CD4-positive, alpha-beta T cell (primary cell): ENCODE results near the gene NDOR1. TPM values are rescaled to one million over a fixed set of nuclear protein-coding genes. Genes with fewer than 3 reads are reported as not detected.
A peak's percentile ranks its signal among the peaks of the same experiment; 100 is the strongest.

Experiments
- ATAC-seq: fragments of 200-7000 bp; cut with Tn5 transposase; one replicate; pipeline ENCODE4 v1.10.0; 2022; ENCODE audit warnings: mild to moderate bottlenecking; ENCODE audit not compliant: poor library complexity
- CTCF ChIA-PET: fragments of 350-600 bp; sonication (Branson Sonifier 250); formaldehyde crosslinking; loops from one replicate; lab custom pipeline; 2021; ENCODE audit warnings: antibody characterized with exemption, inconsistent platforms; lab: Charles Lee
- POLR2A ChIA-PET: fragments of 350-600 bp; sonication (Branson Sonifier 250); formaldehyde crosslinking; loops from one replicate; lab custom pipeline; 2021; ENCODE audit warnings: antibody characterized with exemption, inconsistent platforms; lab: Charles Lee
- DNase-seq, 14 experiments: peaks; one replicate each; pipeline ENCODE4 v3.0.0-alpha.2; 2013 to 2020; ENCODE audit warnings: mixed read lengths in 2 of 14
- H3K27ac ChIP-seq, 2 donors: one replicate each; pipeline versions ENCODE4 v1.5.1 to v1.7.0; 2013; ENCODE audit warnings: low read length in 2 of 2, low read depth in 1 of 2, mild to moderate bottlenecking in 1 of 2
- H3K27me3 ChIP-seq, 2 experiments: 1 replicate in 1 of 2; 2 replicates in 1 of 2; pipeline versions ENCODE4 v1.6.1 to v1.7.0; 2013; ENCODE audit warnings: low read length in 2 of 2, control low read depth in 1 of 2, mild to moderate bottlenecking in 1 of 2, moderate library complexity in 1 of 2; ENCODE audit not compliant: insufficient read depth in 2 of 2, control insufficient read depth in 1 of 2
- H3K36me3 ChIP-seq: one replicate; pipeline ENCODE4 v1.6.1; 2013; ENCODE audit warnings: low read length, control low read depth; ENCODE audit not compliant: insufficient read depth
- H3K4me1 ChIP-seq: one replicate; pipeline ENCODE4 v1.6.1; 2013; ENCODE audit warnings: low read length, control low read depth; ENCODE audit not compliant: insufficient read depth
- H3K4me3 ChIP-seq: one replicate; pipeline ENCODE4 v1.5.1; 2013; ENCODE audit warnings: mild to moderate bottlenecking, low read length, moderate library complexity
- H3K9me3 ChIP-seq, 2 experiments: 1 replicate in 1 of 2; 2 replicates in 1 of 2; pipeline versions ENCODE4 v1.6.1 to v1.7.0; 2013; ENCODE audit warnings: low read length in 2 of 2, mild to moderate bottlenecking in 2 of 2, control low read depth in 1 of 2, moderate library complexity in 1 of 2; ENCODE audit not compliant: control insufficient read depth in 1 of 2, insufficient read depth in 1 of 2
- H3K27ac Mint-ChIP-seq: one replicate; pipeline ENCODE4 v1.8.0; 2020; ENCODE audit warnings: mixed read lengths
- H3K27me3 Mint-ChIP-seq: one replicate; pipeline ENCODE4 v1.8.0; 2021; ENCODE audit warnings: mixed read lengths
- H3K36me3 Mint-ChIP-seq: one replicate; pipeline ENCODE4 v1.8.0; 2021; ENCODE audit warnings: low read depth, mixed read lengths
- H3K4me1 Mint-ChIP-seq: one replicate; pipeline ENCODE4 v1.8.0; 2021; ENCODE audit warnings: low read depth, mixed read lengths
- H3K4me3 Mint-ChIP-seq: one replicate; pipeline ENCODE4 v1.8.0; 2020; ENCODE audit warnings: mild to moderate bottlenecking, mixed read lengths
- H3K9me3 Mint-ChIP-seq: one replicate; pipeline ENCODE4 v1.8.0; 2020; ENCODE audit warnings: mixed read lengths
- CTCF ChIP-seq: fragments of 200-600 bp; IDR thresholded peaks from one replicate; pipeline ENCODE4 v1.8.0; 2022; ENCODE audit warnings: antibody characterized with exemption, mild to moderate bottlenecking
- intact Hi-C, 2 experiments: fragments of 100-400 bp; cut with DNase I in 1 of 2; cut with micrococcal nuclease in 1 of 2; formaldehyde crosslinking; loops; one replicate each; pipeline versions ENCODE4 v1.15.1 to v1.9.0; 2023 to 2025; cut with DNase I, micrococcal nuclease
- total RNA-seq, 174 experiments: library from RNA in 2 of 174; stranded (reverse) in 2 of 174; gene quantifications; one replicate each; pipeline ENCODE4 v1.2.3 and lab custom pipeline; 2021 to 2026

NDOR1 gene
- total RNA-seq, 2 experiments from 2014 or later, result 22.8 to 25.3 TPM

GRCh38 chr9:137206602-137207001, 1.1 kb downstream of the NDOR1 start:
- DNase-seq (no peak), ATAC-seq (no peak)
- H3K9me3 ChIP-seq, result no peaks in the 10 kb centered on the region
- H3K27ac Mint-ChIP-seq, result peak overlapping the region; percentile 93
- intact Hi-C loops, result no loop called here
- no peaks in the 10 kb centered on the region for H3K27me3 ChIP-seq
- ChIA-PET CTCF (interaction anchor here (1.9 kb wide), 1 partner anchor 30 kb away, joined by 7 read pairs; no protein-coding TSS in a partner anchor), POLR2A (interaction anchor here (1.6 to 4.0 kb wide), 3 partner anchors 16 to 34 kb away, joined by 5 to 22 read pairs (median 8); partner anchors contain the start of genes ANAPC2, RNF208, SSNA1 and TUBB4B)
- no peaks in the 10 kb centered on the region for H3K9me3 Mint-ChIP-seq
- no peaks in the 10 kb centered on the region for H3K27me3 Mint-ChIP-seq
- H3K4me3 ChIP-seq, result no peak overlapping the region
- H3K36me3 ChIP-seq, result peaks cover 5% of the 10 kb centered on the region
- no peak for TF ChIP-seq CTCF
- peak overlapping the region in 1 of 2 donors; percentile 79 for H3K27ac ChIP-seq
- H3K4me3 Mint-ChIP-seq, result peak overlapping the region; percentile 95
- peaks cover 41% of the 10 kb centered on the region for H3K4me1 ChIP-seq
- H3K4me1 Mint-ChIP-seq, result peaks cover 39% of the 10 kb centered on the region
- peaks cover 13% of the 10 kb centered on the region for H3K36me3 Mint-ChIP-seq

GRCh38 chr9:137211532-137211931, 6.0 kb downstream of the NDOR1 start:
- Histone ChIP-seq H3K27ac (no peak overlapping the region), H3K36me3 (peaks cover 10% of the 10 kb centered on the region), H3K9me3 (no peaks in the 10 kb centered on the region), H3K27me3 (no peaks in the 10 kb centered on the region), H3K4me3 (no peak overlapping the region), H3K4me1 (peaks cover 7% of the 10 kb centered on the region)
- TF ChIP-seq CTCF, result no peak
- peaks cover 11% of the 10 kb centered on the region for H3K4me1 Mint-ChIP-seq
- no peaks in the 10 kb centered on the region for H3K9me3 Mint-ChIP-seq
- no peak for DNase-seq
- peaks cover 8% of the 10 kb centered on the region for H3K36me3 Mint-ChIP-seq
- H3K27ac Mint-ChIP-seq, result no peak overlapping the region
- CTCF ChIA-PET, result no interaction called here
- POLR2A ChIA-PET, result no interaction called here
- no peak overlapping the region for H3K4me3 Mint-ChIP-seq
- intact Hi-C loops, result no loop called here
- no peak for ATAC-seq
- H3K27me3 Mint-ChIP-seq, result no peaks in the 10 kb centered on the region

GRCh38 chr9:137212520-137212919, 7.0 kb downstream of the NDOR1 start:
- peaks cover under 1% of the 10 kb centered on the region for H3K36me3 Mint-ChIP-seq
- CTCF ChIA-PET, result no interaction called here

More at GRCh38 chr9:137212520-137212919, 7.0 kb downstream of the NDOR1 start:
- no peak for TF ChIP-seq CTCF
- no peaks in the 10 kb centered on the region for H3K4me1 ChIP-seq
- no peaks in the 10 kb centered on the region for H3K27me3 ChIP-seq
- H3K27ac ChIP-seq, result no peak overlapping the region
- H3K9me3 ChIP-seq, result no peaks in the 10 kb centered on the region
- no peak overlapping the region for H3K4me3 Mint-ChIP-seq
- ATAC-seq, result no peak
- no peak overlapping the region for H3K4me3 ChIP-seq
- no peaks in the 10 kb centered on the region for H3K9me3 Mint-ChIP-seq
- peaks cover 10% of the 10 kb centered on the region for H3K36me3 ChIP-seq
- intact Hi-C loops, result no loop called here
- no peak overlapping the region for H3K27ac Mint-ChIP-seq
- DNase-seq, result no peak
- peaks cover 1% of the 10 kb centered on the region for H3K4me1 Mint-ChIP-seq
- H3K27me3 Mint-ChIP-seq, result no peaks in the 10 kb centered on the region
- POLR2A ChIA-PET, result no interaction called here
